ENCODE data around the gene SYTL5.

The SYTL5 gene

DNA sequence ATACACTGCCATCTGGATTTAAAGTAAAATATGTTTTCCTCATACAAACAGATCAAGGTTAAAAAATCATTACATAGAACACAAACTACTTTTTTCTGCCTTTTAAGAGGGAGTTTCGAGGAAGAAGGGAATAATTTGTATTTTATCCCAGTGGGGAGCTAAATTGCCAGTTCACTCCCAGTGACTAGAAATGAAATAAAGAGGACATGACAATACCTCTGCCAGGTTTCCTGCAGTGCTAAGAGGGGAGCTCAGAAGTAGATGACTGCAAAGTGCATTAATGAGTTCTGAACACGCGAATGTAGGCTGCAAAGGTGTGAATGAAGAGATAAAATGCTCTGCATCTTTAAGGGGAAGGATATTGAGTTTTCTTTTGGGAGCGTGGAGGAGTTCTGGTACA lies 144.6 kb downstream of the SYTL5 start:
- H3K36me3 ChIP-seq (ENCODE audit: insufficient read depth, low read length) = no peaks in the 10 kb centered on the region
- H2AFZ ChIP-seq (ENCODE audit: low read length) = no peak overlapping the region
- no peaks in the 10 kb centered on the region for H3F3A ChIP-seq (ENCODE audit: low read depth)
- H3K9me3 ChIP-seq (ENCODE audit: insufficient read depth, low read depth, low read length) = no peaks in the 10 kb centered on the region
- H3K9ac ChIP-seq (ENCODE audit: low read depth, low read length, poor library complexity, severe bottlenecking) = no peak overlapping the region
- H4K20me1 ChIP-seq (ENCODE audit: insufficient read depth, low read length, poor library complexity, severe bottlenecking) = no peaks in the 10 kb centered on the region
- no peaks in the 10 kb centered on the region for H3K79me2 ChIP-seq (ENCODE audit: insufficient read depth, low read length)
- no peak overlapping the region for H3K4me3 ChIP-seq (ENCODE audit: low read length, poor library complexity, severe bottlenecking)
- no peaks in the 10 kb centered on the region for H3K9me2 ChIP-seq (replicated peaks; ENCODE audit: low read depth, low read length)
- TF ChIP-seq EZH2phosphoT487 (IDR thresholded peaks at IDR 0.05; ENCODE audit: borderline replicate concordance) = no peak
- TF ChIP-seq, protein P1, sequence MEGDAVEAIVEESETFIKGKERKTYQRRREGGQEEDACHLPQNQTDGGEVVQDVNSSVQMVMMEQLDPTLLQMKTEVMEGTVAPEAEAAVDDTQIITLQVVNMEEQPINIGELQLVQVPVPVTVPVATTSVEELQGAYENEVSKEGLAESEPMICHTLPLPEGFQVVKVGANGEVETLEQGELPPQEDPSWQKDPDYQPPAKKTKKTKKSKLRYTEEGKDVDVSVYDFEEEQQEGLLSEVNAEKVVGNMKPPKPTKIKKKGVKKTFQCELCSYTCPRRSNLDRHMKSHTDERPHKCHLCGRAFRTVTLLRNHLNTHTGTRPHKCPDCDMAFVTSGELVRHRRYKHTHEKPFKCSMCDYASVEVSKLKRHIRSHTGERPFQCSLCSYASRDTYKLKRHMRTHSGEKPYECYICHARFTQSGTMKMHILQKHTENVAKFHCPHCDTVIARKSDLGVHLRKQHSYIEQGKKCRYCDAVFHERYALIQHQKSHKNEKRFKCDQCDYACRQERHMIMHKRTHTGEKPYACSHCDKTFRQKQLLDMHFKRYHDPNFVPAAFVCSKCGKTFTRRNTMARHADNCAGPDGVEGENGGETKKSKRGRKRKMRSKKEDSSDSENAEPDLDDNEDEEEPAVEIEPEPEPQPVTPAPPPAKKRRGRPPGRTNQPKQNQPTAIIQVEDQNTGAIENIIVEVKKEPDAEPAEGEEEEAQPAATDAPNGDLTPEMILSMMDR (conservative IDR thresholded peaks at IDR 0.05; ENCODE audit: low read length) = no peak
- no peaks in the 10 kb centered on the region for H3K4me1 ChIP-seq (ENCODE audit: insufficient read depth, low read length, poor library complexity, severe bottlenecking)
- no peak overlapping the region for H3K4me2 ChIP-seq (ENCODE audit: low read depth, low read length, poor library complexity, severe bottlenecking)
- H3K27me3 ChIP-seq (ENCODE audit: insufficient read depth, low read length, poor library complexity, severe bottlenecking) = no peaks in the 10 kb centered on the region

DNA sequence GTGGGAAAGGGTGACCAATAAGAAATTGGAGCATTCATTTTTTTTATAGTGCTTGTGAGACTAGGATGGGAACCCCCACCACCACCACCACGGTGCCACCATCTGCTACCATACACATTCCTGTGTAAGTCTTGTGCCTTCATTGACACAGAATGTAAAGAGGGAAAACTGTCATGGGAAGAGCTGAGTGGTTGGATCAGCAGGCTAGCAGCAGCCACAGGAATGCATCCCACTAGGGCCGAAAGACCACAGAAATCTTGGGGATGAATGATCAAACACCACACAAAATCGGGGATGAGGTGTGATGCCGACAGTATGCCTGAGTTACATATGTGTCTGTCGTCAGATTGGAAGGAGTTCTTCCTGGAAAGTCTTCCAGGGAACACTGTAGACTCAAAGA lies 145.1 kb downstream of the SYTL5 start:
- no peaks in the 10 kb centered on the region for H3K79me2 ChIP-seq (ENCODE audit: insufficient read depth, low read length)
- no peak overlapping the region for H3K9ac ChIP-seq (ENCODE audit: low read depth, low read length, poor library complexity, severe bottlenecking)
- no peak overlapping the region for H3K4me2 ChIP-seq (ENCODE audit: low read depth, low read length, poor library complexity, severe bottlenecking)
- TF ChIP-seq, protein P1 (conservative IDR thresholded peaks at IDR 0.05; ENCODE audit: low read length) = no peak
- no peak for TF ChIP-seq EZH2phosphoT487 (IDR thresholded peaks at IDR 0.05; ENCODE audit: borderline replicate concordance)
- no peak overlapping the region for H3K4me3 ChIP-seq (ENCODE audit: low read length, poor library complexity, severe bottlenecking)
- no peaks in the 10 kb centered on the region for H4K20me1 ChIP-seq (ENCODE audit: insufficient read depth, low read length, poor library complexity, severe bottlenecking)
- no peaks in the 10 kb centered on the region for H3K9me3 ChIP-seq (ENCODE audit: insufficient read depth, low read depth, low read length)
- no peaks in the 10 kb centered on the region for H3K36me3 ChIP-seq (ENCODE audit: insufficient read depth, low read length)
- no peaks in the 10 kb centered on the region for H3K9me2 ChIP-seq (replicated peaks; ENCODE audit: low read depth, low read length)
- H3F3A ChIP-seq (ENCODE audit: low read depth) = no peaks in the 10 kb centered on the region
- no peaks in the 10 kb centered on the region for H3K27me3 ChIP-seq (ENCODE audit: insufficient read depth, low read length, poor library complexity, severe bottlenecking)
- no peak overlapping the region for H2AFZ ChIP-seq (ENCODE audit: low read length)
- no peaks in the 10 kb centered on the region for H3K4me1 ChIP-seq (ENCODE audit: insufficient read depth, low read length, poor library complexity, severe bottlenecking)

DNA sequence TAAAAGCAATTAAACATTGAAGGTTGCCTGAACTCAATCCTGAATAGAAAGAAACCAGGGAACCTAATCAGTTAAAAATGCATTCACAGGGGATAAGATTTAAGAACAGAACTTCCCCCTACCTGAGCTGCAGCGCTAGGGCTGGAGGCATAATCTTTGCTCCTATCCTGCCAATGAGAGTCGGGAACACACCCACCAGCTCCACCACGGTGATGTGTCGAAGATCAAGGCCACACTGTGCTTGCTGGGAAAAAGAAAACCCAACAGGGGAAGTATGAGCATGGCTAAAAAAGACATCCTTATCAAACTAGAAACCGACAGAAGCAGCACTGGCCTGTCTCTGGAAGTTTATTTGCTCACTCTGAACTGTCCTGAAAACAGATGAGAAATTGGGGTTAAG lies 148.0 kb downstream of the SYTL5 start:
- Histone ChIP-seq H3K79me2 (ENCODE audit: insufficient read depth, low read length) (no peaks in the 10 kb centered on the region), H3K4me1 (ENCODE audit: insufficient read depth, low read length, poor library complexity, severe bottlenecking) (no peaks in the 10 kb centered on the region), H3K4me2 (ENCODE audit: low read depth, low read length, poor library complexity, severe bottlenecking) (no peak overlapping the region), H4K20me1 (ENCODE audit: insufficient read depth, low read length, poor library complexity, severe bottlenecking) (no peaks in the 10 kb centered on the region), H3K27me3 (ENCODE audit: insufficient read depth, low read length, poor library complexity, severe bottlenecking) (no peaks in the 10 kb centered on the region), H2AFZ (ENCODE audit: low read length) (no peak overlapping the region), H3K4me3 (ENCODE audit: low read length, poor library complexity, severe bottlenecking) (no peak overlapping the region), H3K9me2 (replicated peaks; ENCODE audit: low read depth, low read length) (no peaks in the 10 kb centered on the region), H3K9ac (ENCODE audit: low read depth, low read length, poor library complexity, severe bottlenecking) (no peak overlapping the region), H3F3A (ENCODE audit: low read depth) (no peaks in the 10 kb centered on the region), H3K9me3 (ENCODE audit: insufficient read depth, low read depth, low read length) (no peaks in the 10 kb centered on the region), H3K36me3 (ENCODE audit: insufficient read depth, low read length) (no peaks in the 10 kb centered on the region)
- no peak for TF ChIP-seq EZH2phosphoT487 (IDR thresholded peaks at IDR 0.05; ENCODE audit: borderline replicate concordance)
- TF ChIP-seq, protein P1 (conservative IDR thresholded peaks at IDR 0.05; ENCODE audit: low read length) = no peak

Data from Loucy (cell line).